Myocyte (in vitro differentiated cells): Measurements from ENCODE around the gene CNOT6L. TPM values are rescaled to one million over a fixed set of nuclear protein-coding genes. Genes with fewer than 3 reads are reported as not detected.

Experiments
- total RNA-seq: library from RNA; depleted of rRNA; stranded (reverse); fragments of >200 nt; gene quantifications from 2 replicates; pipeline ENCODE4 v1.2.3, GENCODE V29; 2014

The CNOT6L gene
- total RNA-seq, 1 donor from 2014 or later, result 31.7 TPM

Other genes starting within 250 kb of the CNOT6L start
- 0.35 TPM in 1 of 2 replicates, not detected in the other for gene CXCL13, start 213.5 kb downstream of the CNOT6L start, total RNA-seq
- 29.1 and 32.9 TPM in 2 replicates for gene MRPL1, start 43.5 kb upstream of the CNOT6L start, total RNA-seq
- gene FRAS1, start 238.0 kb upstream of the CNOT6L start, total RNA-seq, result 18.3 and 21.0 TPM in 2 replicates